Measurements from ENCODE around the gene NPHP3.

DNA sequence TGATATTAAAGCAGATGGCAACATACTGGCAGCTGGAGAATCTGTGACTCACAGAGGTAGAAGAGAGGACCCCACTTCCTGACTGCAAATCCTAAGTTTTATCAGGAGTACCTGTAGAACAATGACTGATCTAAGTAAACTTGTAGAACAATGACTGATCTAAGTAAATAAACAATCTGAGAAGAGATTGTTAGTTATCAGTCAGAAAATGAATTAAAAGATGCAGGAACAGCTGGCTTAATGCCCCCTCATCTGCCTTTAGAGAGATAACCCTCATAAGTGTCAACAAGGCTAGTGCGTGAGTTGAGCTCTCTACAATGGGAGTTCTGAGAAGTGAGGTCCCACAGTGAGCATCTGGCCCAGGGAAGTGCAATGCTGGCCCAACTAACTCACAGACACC, 77.2 kb downstream of the NPHP3 start:
- TF ChIP-seq TOX (CRISPR knock-in tag; IDR thresholded peaks at IDR 0.05; ENCODE audit: borderline replicate concordance) (no peak), SNAI2 (CRISPR knock-in tag; IDR thresholded peaks at IDR 0.05) (no peak), ZFP30 (CRISPR knock-in tag; IDR thresholded peaks at IDR 0.05) (no peak), ZNF70 (CRISPR knock-in tag; IDR thresholded peaks at IDR 0.05) (no peak), RARB (CRISPR knock-in tag; IDR thresholded peaks at IDR 0.05) (no peak), CSDC2 (CRISPR knock-in tag; IDR thresholded peaks at IDR 0.05) (no peak), ESRRG (CRISPR knock-in tag; IDR thresholded peaks at IDR 0.05) (no peak)
- TF ChIP-seq, protein P1, sequence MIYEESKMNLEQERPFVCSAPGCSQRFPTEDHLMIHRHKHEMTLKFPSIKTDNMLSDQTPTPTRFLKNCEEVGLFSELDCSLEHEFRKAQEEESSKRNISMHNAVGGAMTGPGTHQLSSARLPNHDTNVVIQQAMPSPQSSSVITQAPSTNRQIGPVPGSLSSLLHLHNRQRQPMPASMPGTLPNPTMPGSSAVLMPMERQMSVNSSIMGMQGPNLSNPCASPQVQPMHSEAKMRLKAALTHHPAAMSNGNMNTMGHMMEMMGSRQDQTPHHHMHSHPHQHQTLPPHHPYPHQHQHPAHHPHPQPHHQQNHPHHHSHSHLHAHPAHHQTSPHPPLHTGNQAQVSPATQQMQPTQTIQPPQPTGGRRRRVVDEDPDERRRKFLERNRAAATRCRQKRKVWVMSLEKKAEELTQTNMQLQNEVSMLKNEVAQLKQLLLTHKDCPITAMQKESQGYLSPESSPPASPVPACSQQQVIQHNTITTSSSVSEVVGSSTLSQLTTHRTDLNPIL (CRISPR knock-in tag; IDR thresholded peaks at IDR 0.05; ENCODE audit: low read depth): no peak
- TF ChIP-seq, protein P2, sequence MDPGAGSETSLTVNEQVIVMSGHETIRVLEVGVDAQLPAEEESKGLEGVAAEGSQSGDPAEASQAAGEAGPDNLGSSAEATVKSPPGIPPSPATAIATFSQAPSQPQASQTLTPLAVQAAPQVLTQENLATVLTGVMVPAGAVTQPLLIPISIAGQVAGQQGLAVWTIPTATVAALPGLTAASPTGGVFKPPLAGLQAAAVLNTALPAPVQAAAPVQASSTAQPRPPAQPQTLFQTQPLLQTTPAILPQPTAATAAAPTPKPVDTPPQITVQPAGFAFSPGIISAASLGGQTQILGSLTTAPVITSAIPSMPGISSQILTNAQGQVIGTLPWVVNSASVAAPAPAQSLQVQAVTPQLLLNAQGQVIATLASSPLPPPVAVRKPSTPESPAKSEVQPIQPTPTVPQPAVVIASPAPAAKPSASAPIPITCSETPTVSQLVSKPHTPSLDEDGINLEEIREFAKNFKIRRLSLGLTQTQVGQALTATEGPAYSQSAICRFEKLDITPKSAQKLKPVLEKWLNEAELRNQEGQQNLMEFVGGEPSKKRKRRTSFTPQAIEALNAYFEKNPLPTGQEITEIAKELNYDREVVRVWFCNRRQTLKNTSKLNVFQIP (CRISPR knock-in tag; IDR thresholded peaks at IDR 0.05; ENCODE audit: borderline replicate concordance, low read depth): no peak
- TF ChIP-seq, protein P3, sequence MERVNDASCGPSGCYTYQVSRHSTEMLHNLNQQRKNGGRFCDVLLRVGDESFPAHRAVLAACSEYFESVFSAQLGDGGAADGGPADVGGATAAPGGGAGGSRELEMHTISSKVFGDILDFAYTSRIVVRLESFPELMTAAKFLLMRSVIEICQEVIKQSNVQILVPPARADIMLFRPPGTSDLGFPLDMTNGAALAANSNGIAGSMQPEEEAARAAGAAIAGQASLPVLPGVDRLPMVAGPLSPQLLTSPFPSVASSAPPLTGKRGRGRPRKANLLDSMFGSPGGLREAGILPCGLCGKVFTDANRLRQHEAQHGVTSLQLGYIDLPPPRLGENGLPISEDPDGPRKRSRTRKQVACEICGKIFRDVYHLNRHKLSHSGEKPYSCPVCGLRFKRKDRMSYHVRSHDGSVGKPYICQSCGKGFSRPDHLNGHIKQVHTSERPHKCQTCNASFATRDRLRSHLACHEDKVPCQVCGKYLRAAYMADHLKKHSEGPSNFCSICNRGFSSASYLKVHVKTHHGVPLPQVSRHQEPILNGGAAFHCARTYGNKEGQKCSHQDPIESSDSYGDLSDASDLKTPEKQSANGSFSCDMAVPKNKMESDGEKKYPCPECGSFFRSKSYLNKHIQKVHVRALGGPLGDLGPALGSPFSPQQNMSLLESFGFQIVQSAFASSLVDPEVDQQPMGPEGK (CRISPR knock-in tag; IDR thresholded peaks at IDR 0.05; ENCODE audit: borderline replicate concordance): no peak

Data from SK-N-SH treated with all-trans-retinoic acid at 6 μM for 48 hours (cell line).